ENCODE data around the gene NR2C1. TPM values are rescaled to one million over a fixed set of nuclear protein-coding genes. Genes with fewer than 3 reads are reported as not detected.

NR2C1 gene
- total and polyA plus RNA-seq, 9 of the 15 experiments (the other 6 are each of a cell fraction or from before 2014, with no cell fraction given) = 8.5 to 42.4 (median 35.6) TPM

DNA sequence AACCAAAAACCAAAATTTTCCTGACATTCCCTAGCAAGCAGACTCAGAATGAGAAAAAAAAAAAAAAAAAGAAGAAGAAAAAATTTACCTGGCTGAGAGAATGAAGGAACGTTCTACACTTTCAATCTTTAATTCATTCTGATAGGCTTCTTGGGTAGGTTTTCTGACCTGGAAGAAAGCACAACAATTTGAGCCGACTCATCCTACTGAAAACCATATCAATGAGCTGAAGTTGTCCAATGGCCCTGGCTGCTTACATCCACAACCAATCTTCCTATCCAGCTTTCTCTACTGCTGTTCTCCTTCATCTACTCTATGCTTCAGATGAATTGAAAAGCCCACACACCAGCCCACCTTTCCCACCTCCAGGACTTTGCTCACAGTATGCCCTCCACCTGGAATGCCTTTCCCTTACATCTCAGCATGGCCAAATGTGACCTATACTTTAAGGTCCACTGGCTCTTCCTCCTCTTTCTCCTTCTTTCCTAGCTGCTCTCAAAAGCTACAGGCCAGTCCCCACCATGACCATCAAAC, 31.6 kb upstream of the NR2C1 start (continued):
- TF ChIP-seq, protein P1, sequence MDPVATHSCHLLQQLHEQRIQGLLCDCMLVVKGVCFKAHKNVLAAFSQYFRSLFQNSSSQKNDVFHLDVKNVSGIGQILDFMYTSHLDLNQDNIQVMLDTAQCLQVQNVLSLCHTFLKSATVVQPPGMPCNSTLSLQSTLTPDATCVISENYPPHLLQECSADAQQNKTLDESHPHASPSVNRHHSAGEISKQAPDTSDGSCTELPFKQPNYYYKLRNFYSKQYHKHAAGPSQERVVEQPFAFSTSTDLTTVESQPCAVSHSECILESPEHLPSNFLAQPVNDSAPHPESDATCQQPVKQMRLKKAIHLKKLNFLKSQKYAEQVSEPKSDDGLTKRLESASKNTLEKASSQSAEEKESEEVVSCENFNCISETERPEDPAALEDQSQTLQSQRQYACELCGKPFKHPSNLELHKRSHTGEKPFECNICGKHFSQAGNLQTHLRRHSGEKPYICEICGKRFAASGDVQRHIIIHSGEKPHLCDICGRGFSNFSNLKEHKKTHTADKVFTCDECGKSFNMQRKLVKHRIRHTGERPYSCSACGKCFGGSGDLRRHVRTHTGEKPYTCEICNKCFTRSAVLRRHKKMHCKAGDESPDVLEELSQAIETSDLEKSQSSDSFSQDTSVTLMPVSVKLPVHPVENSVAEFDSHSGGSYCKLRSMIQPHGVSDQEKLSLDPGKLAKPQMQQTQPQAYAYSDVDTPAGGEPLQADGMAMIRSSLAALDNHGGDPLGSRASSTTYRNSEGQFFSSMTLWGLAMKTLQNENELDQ (CRISPR knock-in tag; IDR thresholded peaks at IDR 0.05; ENCODE audit: borderline replicate concordance) = no peak
- TF ChIP-seq ZNF274 (IDR thresholded peaks at IDR 0.05; ENCODE audit: borderline replicate concordance, low read depth, low read length) (no peak), ATF7 (IDR thresholded peaks at IDR 0.05) (no peak), ZEB2 (IDR thresholded peaks at IDR 0.05) (no peak), MAFF (IDR thresholded peaks at IDR 0.05; ENCODE audit: low read length) (peak; percentile 40; the same call in 1 of the 2 replicates), ZNF436 (CRISPR knock-in tag; IDR thresholded peaks at IDR 0.05) (no peak), ERF (CRISPR knock-in tag; IDR thresholded peaks at IDR 0.05) (no peak), C11orf30 (IDR thresholded peaks at IDR 0.05; ENCODE audit: low read depth) (peak; percentile 71)
- TF ChIP-seq, protein P2, sequence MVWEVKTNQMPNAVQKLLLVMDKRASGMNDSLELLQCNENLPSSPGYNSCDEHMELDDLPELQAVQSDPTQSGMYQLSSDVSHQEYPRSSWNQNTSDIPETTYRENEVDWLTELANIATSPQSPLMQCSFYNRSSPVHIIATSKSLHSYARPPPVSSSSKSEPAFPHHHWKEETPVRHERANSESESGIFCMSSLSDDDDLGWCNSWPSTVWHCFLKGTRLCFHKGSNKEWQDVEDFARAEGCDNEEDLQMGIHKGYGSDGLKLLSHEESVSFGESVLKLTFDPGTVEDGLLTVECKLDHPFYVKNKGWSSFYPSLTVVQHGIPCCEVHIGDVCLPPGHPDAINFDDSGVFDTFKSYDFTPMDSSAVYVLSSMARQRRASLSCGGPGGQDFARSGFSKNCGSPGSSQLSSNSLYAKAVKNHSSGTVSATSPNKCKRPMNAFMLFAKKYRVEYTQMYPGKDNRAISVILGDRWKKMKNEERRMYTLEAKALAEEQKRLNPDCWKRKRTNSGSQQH (CRISPR knock-in tag; IDR thresholded peaks at IDR 0.05) = no peak

Data from K562 (cell line).